Astrocyte (in vitro differentiated cells and primary cell): ENCODE measurements around the gene SYNRG. TPM values are rescaled to one million over a fixed set of nuclear protein-coding genes. Genes with fewer than 3 reads are reported as not detected.

ENCODE experiments used
- DNase-seq: peaks from one replicate; pipeline ENCODE4 v3.0.0-alpha.2; 2010; ENCODE audit warnings: low read depth
- FAIRE-seq: peaks from 2 replicates; lab custom pipeline; 2011; peaks lifted over from hg19 to GRCh38; lab: Jason Lieb, UNC
- H2AFZ ChIP-seq: 2 replicates; pipeline ENCODE4 v1.6.0; 2012; ENCODE audit warnings: low read depth, low read length, inconsistent platforms
- H3K27ac ChIP-seq: 2 replicates; pipeline ENCODE4 v1.5.1; 2011; ENCODE audit warnings: low read depth, low read length, inconsistent platforms
- H3K27me3 ChIP-seq: 2 replicates; pipeline ENCODE4 v1.6.0; 2011; ENCODE audit warnings: low read length, inconsistent platforms; ENCODE audit not compliant: insufficient read depth
- H3K36me3 ChIP-seq: 2 replicates; pipeline ENCODE4 v1.5.1; 2011; ENCODE audit warnings: low read length, inconsistent platforms; ENCODE audit not compliant: insufficient read depth
- H3K4me1 ChIP-seq: 2 replicates; pipeline ENCODE4 v1.5.1; 2011; ENCODE audit warnings: low read length, inconsistent platforms; ENCODE audit not compliant: insufficient read depth
- H3K4me2 ChIP-seq: 2 replicates; pipeline ENCODE4 v1.6.0; 2012; ENCODE audit warnings: low read length, inconsistent platforms
- H3K4me3 ChIP-seq: 2 replicates; pipeline ENCODE4 v1.5.1; 2011; ENCODE audit warnings: low read depth, mild to moderate bottlenecking, low read length, inconsistent platforms; ENCODE audit not compliant: insufficient read depth
- H3K79me2 ChIP-seq: 2 replicates; pipeline ENCODE4 v1.6.0; 2012; ENCODE audit warnings: mild to moderate bottlenecking, low read length, inconsistent platforms; ENCODE audit not compliant: insufficient read depth
- H3K9ac ChIP-seq: 2 replicates; pipeline ENCODE4 v1.6.0; 2012; ENCODE audit warnings: mild to moderate bottlenecking, low read length, inconsistent platforms
- H3K9me3 ChIP-seq: 2 replicates; pipeline ENCODE4 v1.5.1; 2012; ENCODE audit warnings: low read depth, mild to moderate bottlenecking, low read length, inconsistent platforms; ENCODE audit not compliant: insufficient read depth
- H4K20me1 ChIP-seq: 2 replicates; pipeline ENCODE4 v1.6.0; 2012; ENCODE audit warnings: low read length, inconsistent platforms; ENCODE audit not compliant: insufficient read depth
- H3K27ac Mint-ChIP-seq: one replicate; pipeline ENCODE4 v1.8.0; 2021; ENCODE audit warnings: mild to moderate bottlenecking, mixed read lengths; ENCODE audit not compliant: unreplicated experiment
- H3K27me3 Mint-ChIP-seq: one replicate; pipeline ENCODE4 v1.8.0; 2021; ENCODE audit warnings: low read depth, mixed read lengths; ENCODE audit not compliant: unreplicated experiment
- H3K36me3 Mint-ChIP-seq: one replicate; pipeline ENCODE4 v1.8.0; 2021; ENCODE audit warnings: low read depth, mixed read lengths; ENCODE audit not compliant: unreplicated experiment
- H3K4me1 Mint-ChIP-seq: one replicate; pipeline ENCODE4 v1.8.0; 2021; ENCODE audit warnings: low read depth, mixed read lengths; ENCODE audit not compliant: unreplicated experiment
- H3K4me3 Mint-ChIP-seq: one replicate; pipeline ENCODE4 v1.8.0; 2021; ENCODE audit warnings: mild to moderate bottlenecking, moderate library complexity, mixed read lengths; ENCODE audit not compliant: unreplicated experiment
- H3K9me3 Mint-ChIP-seq: one replicate; pipeline ENCODE4 v1.8.0; 2021; ENCODE audit warnings: mild to moderate bottlenecking, mixed read lengths; ENCODE audit not compliant: unreplicated experiment
- EZH2 ChIP-seq: IDR thresholded peaks from 2 replicates; pipeline ENCODE4 v1.6.1; 2012; ENCODE audit warnings: mild to moderate bottlenecking, low read length, inconsistent platforms; ENCODE audit not compliant: insufficient read depth
- total RNA-seq: library from RNA; stranded (reverse); gene quantifications from 2 replicates; pipeline ENCODE4 v1.2.1, GENCODE V29; 2021
- TF ChIP-seq, protein P1 (sequence below): IDR thresholded peaks from 2 replicates; pipeline ENCODE4 v1.5.1; 2011; ENCODE audit warnings: low read depth, mild to moderate bottlenecking, inconsistent platforms, low read length, moderate library complexity; ENCODE audit not compliant: insufficient read depth

The SYNRG gene
- total RNA-seq, 1 donor from 2014 or later, result 31.3 TPM

DNA sequence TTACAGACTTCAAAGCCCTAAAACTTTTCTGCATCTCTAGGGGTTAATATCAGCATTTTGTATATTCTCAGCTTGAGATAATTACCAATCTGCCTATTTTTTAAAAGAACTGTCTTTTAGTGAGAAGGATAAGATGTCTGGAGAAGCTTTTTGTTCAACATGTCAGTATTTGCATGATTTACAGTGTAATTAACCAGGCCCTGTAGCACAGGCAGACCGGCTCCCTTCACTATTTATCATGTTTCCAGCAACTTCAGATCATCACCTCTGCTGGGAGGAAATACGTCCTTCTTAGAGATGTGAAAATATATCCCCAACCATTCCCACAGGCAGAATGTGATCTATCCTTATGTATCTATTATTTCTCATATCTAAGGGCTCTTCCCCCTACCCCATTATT lies 42.6 kb upstream of the SYNRG start:
- no peaks in the 10 kb centered on the region for H3K36me3 ChIP-seq
- no peaks in the 10 kb centered on the region for H3K9me3 ChIP-seq
- H3K4me3 ChIP-seq, result no peak overlapping the region
- Mint-ChIP-seq H3K27ac (no peak overlapping the region), H3K36me3 (no peaks in the 10 kb centered on the region), H3K4me3 (no peak overlapping the region), H3K9me3 (no peaks in the 10 kb centered on the region), H3K27me3 (no peaks in the 10 kb centered on the region), H3K4me1 (peaks cover 15% of the 10 kb centered on the region)
- no peaks in the 10 kb centered on the region for H3K27me3 ChIP-seq
- no peak for FAIRE-seq
- H3K4me1 ChIP-seq, result peaks cover 13% of the 10 kb centered on the region
- H4K20me1 ChIP-seq, result no peaks in the 10 kb centered on the region
- H3K27ac ChIP-seq, result no peak overlapping the region
- no peak overlapping the region for H2AFZ ChIP-seq
- H3K79me2 ChIP-seq, result no peaks in the 10 kb centered on the region
- no peak overlapping the region for H3K4me2 ChIP-seq
- no peak for DNase-seq
- TF ChIP-seq, protein P1, sequence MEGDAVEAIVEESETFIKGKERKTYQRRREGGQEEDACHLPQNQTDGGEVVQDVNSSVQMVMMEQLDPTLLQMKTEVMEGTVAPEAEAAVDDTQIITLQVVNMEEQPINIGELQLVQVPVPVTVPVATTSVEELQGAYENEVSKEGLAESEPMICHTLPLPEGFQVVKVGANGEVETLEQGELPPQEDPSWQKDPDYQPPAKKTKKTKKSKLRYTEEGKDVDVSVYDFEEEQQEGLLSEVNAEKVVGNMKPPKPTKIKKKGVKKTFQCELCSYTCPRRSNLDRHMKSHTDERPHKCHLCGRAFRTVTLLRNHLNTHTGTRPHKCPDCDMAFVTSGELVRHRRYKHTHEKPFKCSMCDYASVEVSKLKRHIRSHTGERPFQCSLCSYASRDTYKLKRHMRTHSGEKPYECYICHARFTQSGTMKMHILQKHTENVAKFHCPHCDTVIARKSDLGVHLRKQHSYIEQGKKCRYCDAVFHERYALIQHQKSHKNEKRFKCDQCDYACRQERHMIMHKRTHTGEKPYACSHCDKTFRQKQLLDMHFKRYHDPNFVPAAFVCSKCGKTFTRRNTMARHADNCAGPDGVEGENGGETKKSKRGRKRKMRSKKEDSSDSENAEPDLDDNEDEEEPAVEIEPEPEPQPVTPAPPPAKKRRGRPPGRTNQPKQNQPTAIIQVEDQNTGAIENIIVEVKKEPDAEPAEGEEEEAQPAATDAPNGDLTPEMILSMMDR, result no peak
- TF ChIP-seq EZH2, result no peak
- no peak overlapping the region for H3K9ac ChIP-seq

DNA sequence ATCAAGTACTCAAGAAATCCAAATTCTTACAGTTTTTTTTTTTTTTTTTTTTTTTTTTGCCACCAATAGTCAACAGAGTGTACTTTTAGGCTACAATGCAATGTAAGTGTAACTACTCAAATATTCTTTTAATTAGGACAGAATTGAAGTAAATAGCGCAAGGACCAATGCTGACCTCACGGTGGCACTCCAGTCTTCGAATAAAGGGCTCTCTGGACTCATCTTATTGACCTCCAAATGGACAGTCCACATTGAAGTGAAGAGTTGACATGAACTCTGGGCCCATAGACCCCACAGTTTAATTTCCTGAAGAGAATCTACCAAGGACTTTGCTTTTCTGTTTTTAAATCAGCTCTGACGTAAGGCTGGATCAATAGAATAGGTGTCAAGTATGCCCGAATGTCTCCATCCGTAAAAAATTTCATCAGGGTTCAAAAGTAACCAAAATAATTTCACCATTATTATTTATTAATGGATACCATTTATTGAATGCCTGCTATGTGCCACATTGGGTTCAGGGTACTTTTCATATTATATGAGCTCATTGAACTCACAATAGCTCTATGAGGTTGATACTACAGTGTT lies 41.3 kb upstream of the SYNRG start:
- no peak for DNase-seq
- H4K20me1 ChIP-seq, result no peaks in the 10 kb centered on the region
- no peak overlapping the region for H3K4me2 ChIP-seq
- no peak for TF ChIP-seq EZH2
- TF ChIP-seq, protein P1, result peak; percentile 58
- no peak for FAIRE-seq
- H3K27me3 ChIP-seq, result no peaks in the 10 kb centered on the region
- H3K4me3 ChIP-seq, result no peak overlapping the region
- H2AFZ ChIP-seq, result no peak overlapping the region
- peaks cover 13% of the 10 kb centered on the region for H3K4me1 ChIP-seq
- no peak overlapping the region for H3K9ac ChIP-seq
- H3K27ac Mint-ChIP-seq, result no peak overlapping the region
- H3K9me3 ChIP-seq, result no peaks in the 10 kb centered on the region
- no peak overlapping the region for H3K4me3 Mint-ChIP-seq
- H3K4me1 Mint-ChIP-seq, result peaks cover 15% of the 10 kb centered on the region
- no peak overlapping the region for H3K27ac ChIP-seq
- H3K36me3 ChIP-seq, result no peaks in the 10 kb centered on the region
- H3K79me2 ChIP-seq, result no peaks in the 10 kb centered on the region
- H3K9me3 Mint-ChIP-seq, result no peaks in the 10 kb centered on the region
- H3K27me3 Mint-ChIP-seq, result peaks cover 4% of the 10 kb centered on the region
- H3K36me3 Mint-ChIP-seq, result no peaks in the 10 kb centered on the region

DNA sequence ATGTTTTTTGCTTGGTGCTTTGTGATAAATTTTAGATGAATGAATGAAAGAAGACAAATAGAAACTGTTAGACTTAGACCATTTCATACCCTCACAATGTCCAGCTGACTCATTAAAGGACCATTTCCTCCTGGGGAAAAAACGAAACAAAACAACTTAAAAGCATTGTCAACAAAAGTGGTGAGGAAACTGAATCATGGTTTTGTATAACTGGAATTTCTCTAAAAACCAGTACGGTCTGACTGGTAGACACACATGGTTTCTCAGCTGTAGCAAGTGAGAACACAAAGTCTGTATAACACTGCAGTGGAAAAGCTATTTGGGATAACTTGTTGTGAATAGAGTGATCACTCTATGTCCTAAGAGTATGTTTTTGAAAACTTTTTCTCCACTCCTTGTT lies 39.3 kb upstream of the SYNRG start:
- H3K27me3 ChIP-seq, result no peaks in the 10 kb centered on the region
- peak overlapping the region; percentile 74 for H3K4me2 ChIP-seq
- H2AFZ ChIP-seq, result peak overlapping the region; percentile 18
- peak overlapping the region; percentile 61 for H3K9ac ChIP-seq
- H3K36me3 Mint-ChIP-seq, result no peaks in the 10 kb centered on the region
- peak; percentile 73 for DNase-seq
- H3K27ac ChIP-seq, result peak overlapping the region; percentile 60
- FAIRE-seq, result no peak
- H4K20me1 ChIP-seq, result no peaks in the 10 kb centered on the region
- peaks cover 19% of the 10 kb centered on the region for H3K4me1 Mint-ChIP-seq
- H3K36me3 ChIP-seq, result no peaks in the 10 kb centered on the region
- TF ChIP-seq, protein P1, result no peak
- no peak for TF ChIP-seq EZH2
- H3K9me3 ChIP-seq, result no peaks in the 10 kb centered on the region
- H3K4me1 ChIP-seq, result peaks cover 17% of the 10 kb centered on the region
- H3K4me3 ChIP-seq, result no peak overlapping the region
- no peak overlapping the region for H3K4me3 Mint-ChIP-seq
- peaks cover 4% of the 10 kb centered on the region for H3K27me3 Mint-ChIP-seq
- peak overlapping the region; percentile 2 for H3K27ac Mint-ChIP-seq
- no peaks in the 10 kb centered on the region for H3K9me3 Mint-ChIP-seq
- no peaks in the 10 kb centered on the region for H3K79me2 ChIP-seq
